NCI-H1436 (cell line): ENCODE results near the gene KIFC3.
"Not testable (repeated sequence)": the region's sequence is repeated elsewhere in the genome, so short reads cannot be mapped to it uniquely, and the experiment has no call there.

Experiments
- DNase-seq: peaks from one replicate; lab custom pipeline; 2025; lab: John Stamatoyannopoulos, UW

KIFC3 gene

DNA sequence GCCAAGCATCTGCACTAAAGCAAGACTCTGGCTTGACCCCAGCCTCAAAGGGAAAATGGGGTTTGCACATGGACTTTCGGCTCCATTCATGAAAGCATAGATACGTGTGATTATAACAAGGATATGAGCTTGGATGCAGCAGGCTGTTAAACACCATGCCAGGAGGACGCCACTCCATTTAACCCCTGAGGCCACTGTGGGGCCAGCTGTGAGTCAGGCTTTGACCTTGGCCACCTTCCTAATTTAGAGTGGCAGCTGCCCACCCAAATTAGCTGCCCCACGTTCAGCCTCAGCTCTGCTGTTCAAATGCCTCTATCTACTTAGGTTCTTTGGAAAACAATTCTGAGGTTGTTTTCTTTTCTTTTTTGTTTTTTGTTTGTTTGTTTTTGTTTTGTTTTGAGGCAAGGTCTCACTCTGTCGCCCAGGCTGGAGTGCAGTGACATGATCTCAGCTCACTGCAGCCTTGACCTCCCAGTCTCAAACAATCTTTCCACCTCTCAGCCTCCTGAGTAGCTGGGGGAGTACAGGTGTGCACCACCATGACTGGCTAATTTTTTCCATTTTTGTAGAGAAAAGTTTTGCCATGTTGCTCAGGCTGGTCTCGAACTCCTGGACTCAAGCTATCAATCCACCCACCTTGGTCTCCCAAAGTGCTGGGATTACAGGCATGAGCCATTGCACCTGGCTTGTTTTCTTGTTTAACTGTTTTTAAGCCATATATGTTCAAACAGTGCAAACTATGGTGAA, 23.2 kb upstream of the KIFC3 start:
- DNase-seq = no peak

DNA sequence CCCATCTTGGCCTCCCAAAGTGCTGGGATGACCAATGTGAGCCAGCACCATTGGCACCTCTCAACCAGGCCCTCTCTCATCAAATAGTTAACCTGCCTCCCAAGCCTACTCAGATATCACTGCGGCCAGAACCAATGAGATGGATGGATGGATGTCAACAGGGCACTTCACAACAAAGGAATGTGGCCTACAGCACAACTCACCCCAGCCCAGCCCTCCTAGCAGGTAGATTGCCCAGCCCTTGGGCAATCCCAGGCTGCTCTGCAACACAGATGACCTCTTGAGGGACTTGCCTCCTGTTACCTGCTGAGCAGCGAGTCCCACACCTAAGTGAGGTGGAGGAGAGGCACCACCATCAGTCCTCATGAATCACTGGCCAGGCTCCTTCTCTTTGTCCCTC, 22.6 kb upstream of the KIFC3 start:
- no peak for DNase-seq

DNA sequence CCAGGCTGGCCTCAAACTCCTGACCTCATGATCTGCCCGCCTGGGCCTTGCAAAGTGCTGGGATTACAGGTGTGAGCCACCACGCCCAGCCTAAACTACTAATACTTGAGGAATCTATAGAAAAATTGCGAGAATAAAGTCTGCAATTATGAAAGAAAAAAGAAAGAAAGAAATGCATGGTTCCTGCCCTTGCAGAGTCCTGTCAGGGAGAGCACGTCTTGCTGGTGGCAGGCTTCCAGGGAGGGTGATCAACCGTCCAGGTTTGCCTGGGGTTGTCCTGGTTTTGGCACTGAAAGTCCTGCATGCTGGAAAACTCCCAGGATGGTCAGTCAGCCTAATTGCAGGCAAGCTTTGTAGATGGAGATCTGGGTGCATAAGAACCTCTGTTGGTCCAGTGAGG, 21.5 kb upstream of the KIFC3 start:
- DNase-seq = no peak

GRCh38 chr16:57822856-57823255, 20.6 kb upstream of the KIFC3 start:
- no peak for DNase-seq

GRCh38 chr16:57822018-57822553, 19.8 kb upstream of the KIFC3 start:
- DNase-seq = no peak

GRCh38 chr16:57821149-57821971, 19.1 kb upstream of the KIFC3 start:
- no peak for DNase-seq

- DNase-seq = peak; percentile 19
Observed at GRCh38 chr16:57818377-57819064, 16.2 kb upstream of the KIFC3 start.

DNA sequence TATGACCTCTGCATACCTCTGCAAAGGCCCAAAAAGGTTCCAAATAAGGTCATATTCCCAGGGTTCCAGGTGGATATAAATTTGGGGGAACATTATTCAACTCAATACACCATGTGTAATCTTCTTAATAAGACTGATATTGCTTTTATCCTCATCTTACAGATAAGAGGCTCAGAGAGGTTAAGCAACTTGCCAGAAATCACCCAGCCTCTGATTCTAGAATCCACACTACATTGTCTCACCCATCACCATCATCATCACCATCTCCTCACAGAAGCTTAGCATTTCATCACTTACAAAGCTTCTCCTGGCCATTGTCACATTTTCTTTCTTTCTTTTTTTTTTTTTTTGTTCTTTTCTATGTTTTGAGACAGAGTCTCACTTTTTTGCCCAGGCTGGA, 15.4 kb upstream of the KIFC3 start:
- no peak for DNase-seq

- no peak for DNase-seq
Observed at GRCh38 chr16:57815987-57816745, 13.9 kb upstream of the KIFC3 start.

DNA sequence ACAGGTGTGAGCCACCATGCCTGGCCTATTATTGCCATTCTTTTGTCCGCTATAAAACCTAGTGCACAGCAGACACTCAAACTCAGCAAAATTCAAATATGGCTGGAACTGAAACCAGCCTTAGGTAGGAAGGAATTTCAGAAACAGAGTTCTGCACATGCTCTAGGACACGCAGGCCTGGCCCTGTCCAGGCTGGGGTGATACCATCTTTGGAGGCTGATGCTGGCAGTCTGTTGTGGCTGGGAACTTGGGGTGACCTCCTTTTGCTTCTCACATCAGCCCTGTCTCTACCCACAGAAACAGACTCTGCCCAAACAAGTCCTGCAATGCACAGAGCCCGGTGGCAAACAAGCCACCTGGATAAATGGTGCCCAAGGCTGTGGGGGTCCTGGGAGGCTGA, 12.6 kb upstream of the KIFC3 start:
- DNase-seq = no peak

GRCh38 chr16:57813466-57813865, 11.2 kb upstream of the KIFC3 start:
- no peak for DNase-seq

DNA sequence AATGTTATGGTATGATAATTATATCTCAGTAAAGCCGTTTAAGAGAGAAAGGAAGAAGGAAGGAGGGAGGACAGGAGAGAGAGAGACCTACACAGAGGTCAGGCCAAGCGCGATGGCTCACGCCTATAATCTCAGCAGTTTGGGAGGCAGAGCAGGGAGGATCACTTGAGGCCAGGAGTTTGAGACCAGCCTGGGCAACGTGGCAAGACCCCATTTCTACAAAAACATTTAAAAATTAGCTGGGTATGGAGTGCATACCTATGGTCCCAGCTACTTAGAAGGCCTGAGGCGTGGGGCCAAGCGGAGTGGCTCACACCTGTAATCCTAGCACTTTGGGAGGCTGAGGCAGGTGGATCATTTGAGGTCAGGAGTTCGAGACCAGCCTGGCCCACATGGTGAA, 9.0 kb upstream of the KIFC3 start:
- not testable (repeated sequence) for DNase-seq

GRCh38 chr16:57810197-57811031, 8.1 kb upstream of the KIFC3 start:
- peak; percentile 63 for DNase-seq

- DNase-seq = no peak
Observed at GRCh38 chr16:57809276-57810196, 7.2 kb upstream of the KIFC3 start.

- no peak for DNase-seq
Observed at GRCh38 chr16:57808589-57809228, 6.4 kb upstream of the KIFC3 start.

GRCh38 chr16:57807968-57808528, 5.8 kb upstream of the KIFC3 start:
- DNase-seq = peak; percentile 69

GRCh38 chr16:57807252-57807967, 5.1 kb upstream of the KIFC3 start:
- no peak for DNase-seq

GRCh38 chr16:57805176-57805575, 2.9 kb upstream of the KIFC3 start:
- DNase-seq = no peak
